ENCODE data around the gene USP1.

- TF ChIP-seq CTCF (IDR thresholded peaks at IDR 0.05), result no peak
- TF ChIP-seq ZFX (IDR thresholded peaks at IDR 0.05; ENCODE audit: borderline replicate concordance), result no peak
Measured at GRCh38 chr1:62428351-62428750, 8.5 kb upstream of the USP1 start.

Measured in 22Rv1 (cell line).